H9 (cell line): ENCODE results near the gene VAV2. TPM values are rescaled to one million over a fixed set of nuclear protein-coding genes. Genes with fewer than 3 reads are reported as not detected.
A peak's percentile ranks its signal among the peaks of the same experiment; 100 is the strongest.

Source experiments
- DNase-seq: peaks from one replicate; pipeline ENCODE4 v3.0.0-alpha.2; 2017
- H2AFZ ChIP-seq: one replicate; pipeline ENCODE4 v1.6.1; 2013; ENCODE audit warnings: mild to moderate bottlenecking, low read length, control low read depth, moderate library complexity
- H2AK5ac ChIP-seq: 2 replicates; pipeline ENCODE4 v1.6.1; 2013; ENCODE audit warnings: low read length, control low read depth, mixed read lengths; ENCODE audit not compliant: insufficient read length
- H2BK120ac ChIP-seq: one replicate; pipeline ENCODE4 v1.6.1; 2013; ENCODE audit warnings: low read depth, mild to moderate bottlenecking, low read length, control low read depth, inconsistent platforms; ENCODE audit not compliant: poor library complexity, severe bottlenecking
- H2BK12ac ChIP-seq: 2 replicates; pipeline ENCODE4 v1.6.1; 2013; ENCODE audit warnings: low read length, control low read depth, mixed read lengths, low read depth; ENCODE audit not compliant: insufficient read length
- H2BK15ac ChIP-seq: 2 replicates; pipeline ENCODE4 v1.6.1; 2013; ENCODE audit warnings: low read depth, low read length, control low read depth
- H2BK20ac ChIP-seq: one replicate; pipeline ENCODE4 v1.6.1; 2013; ENCODE audit warnings: low read depth, mild to moderate bottlenecking, low read length, control low read depth, inconsistent platforms; ENCODE audit not compliant: poor library complexity, severe bottlenecking
- H2BK5ac ChIP-seq: 2 replicates; pipeline ENCODE4 v1.6.1; 2013; ENCODE audit warnings: low read length, control low read depth, mixed read lengths; ENCODE audit not compliant: insufficient read length
- H3K14ac ChIP-seq: 2 replicates; pipeline ENCODE4 v1.6.1; 2013; ENCODE audit warnings: low read length, control low read depth; ENCODE audit not compliant: insufficient read depth
- H3K18ac ChIP-seq: 2 replicates; pipeline ENCODE4 v1.6.1; 2013; ENCODE audit warnings: low read depth, mild to moderate bottlenecking, mixed read lengths, low read length, control low read depth; ENCODE audit not compliant: insufficient read length
- H3K23ac ChIP-seq: 2 replicates; pipeline ENCODE4 v1.6.1; 2013; ENCODE audit warnings: low read length, control low read depth, mixed read lengths, low read depth; ENCODE audit not compliant: insufficient read length
- H3K23me2 ChIP-seq: 2 replicates; pipeline ENCODE4 v1.6.1; 2013; ENCODE audit warnings: low read depth, mild to moderate bottlenecking, mixed read lengths, low read length, control low read depth; ENCODE audit not compliant: insufficient read length, poor library complexity, severe bottlenecking
- H3K27ac ChIP-seq: 2 replicates; pipeline ENCODE4 v1.5.1; 2013; ENCODE audit warnings: low read length, control low read depth, mixed read lengths, low read depth; ENCODE audit not compliant: insufficient read length
- H3K27me3 ChIP-seq: 2 replicates; pipeline ENCODE4 v1.6.1; 2013; ENCODE audit warnings: low read length, control low read depth, inconsistent platforms; ENCODE audit not compliant: insufficient read depth
- H3K4ac ChIP-seq: 2 replicates; pipeline ENCODE4 v1.6.1; 2013; ENCODE audit warnings: low read depth, mild to moderate bottlenecking, control low read depth, inconsistent platforms, low read length, moderate library complexity
- H3K4me1 ChIP-seq: 2 replicates; pipeline ENCODE4 v1.6.1; 2013; ENCODE audit warnings: low read length, control low read depth, inconsistent platforms; ENCODE audit not compliant: insufficient read depth
- H3K4me2 ChIP-seq: 2 replicates; pipeline ENCODE4 v1.6.1; 2013; ENCODE audit warnings: low read length, control low read depth, mixed read lengths; ENCODE audit not compliant: insufficient read length, insufficient read depth
- H3K56ac ChIP-seq: 2 replicates; pipeline ENCODE4 v1.6.1; 2013; ENCODE audit warnings: low read depth, mild to moderate bottlenecking, mixed read lengths, low read length, control low read depth; ENCODE audit not compliant: insufficient read length
- H3K79me1 ChIP-seq: 2 replicates; pipeline ENCODE4 v1.6.1; 2013; ENCODE audit warnings: low read depth, mild to moderate bottlenecking, moderate library complexity, low read length, control low read depth, inconsistent platforms; ENCODE audit not compliant: insufficient read depth, poor library complexity, severe bottlenecking
- H3K79me2 ChIP-seq: 2 replicates; pipeline ENCODE4 v1.6.1; 2013; ENCODE audit warnings: low read length, control low read depth, inconsistent platforms; ENCODE audit not compliant: insufficient read depth
- H3K9ac ChIP-seq: 2 replicates; pipeline ENCODE4 v1.6.1; 2013; ENCODE audit warnings: low read length, control low read depth, mixed read lengths; ENCODE audit not compliant: insufficient read length; ENCODE audit errors: extremely low read depth
- H3K9me3 ChIP-seq: one replicate; pipeline ENCODE4 v1.6.1; 2013; ENCODE audit warnings: low read depth, low read length, inconsistent platforms; ENCODE audit not compliant: control insufficient read depth
- H3T11ph ChIP-seq: one replicate; pipeline ENCODE4 v1.6.1; 2013; ENCODE audit warnings: mild to moderate bottlenecking, low read length, control low read depth, inconsistent platforms
- H4K20me1 ChIP-seq: one replicate; pipeline ENCODE4 v1.6.1; 2013; ENCODE audit not compliant: control insufficient read depth, insufficient read length, insufficient read depth
- H4K5ac ChIP-seq: 2 replicates; pipeline ENCODE4 v1.6.1; 2013; ENCODE audit warnings: low read depth, mild to moderate bottlenecking, mixed read lengths, low read length, control low read depth; ENCODE audit not compliant: insufficient read length
- H4K8ac ChIP-seq: replicated peaks from 2 replicates; pipeline ENCODE4 v1.6.1; 2013; ENCODE audit warnings: low read length, control low read depth, mixed read lengths, low read depth; ENCODE audit not compliant: insufficient read length
- H4K91ac ChIP-seq: 2 replicates; pipeline ENCODE4 v1.6.1; 2013; ENCODE audit warnings: low read depth, mild to moderate bottlenecking, moderate library complexity, mixed read lengths, low read length, control low read depth; ENCODE audit not compliant: insufficient read length
- H3K27ac Mint-ChIP-seq, 3 experiments: 2 replicates in 2 of 3; 3 replicates in 1 of 3; pipeline ENCODE4 v1.8.0; 2020 to 2021; ENCODE audit warnings: mixed read lengths in 3 of 3, mild to moderate bottlenecking in 1 of 3, moderate library complexity in 1 of 3
- H3K27me3 Mint-ChIP-seq: 2 replicates; pipeline ENCODE4 v1.8.0; 2021; ENCODE audit warnings: low read depth, mild to moderate bottlenecking, moderate library complexity, mixed read lengths
- H3K36me3 Mint-ChIP-seq, 3 experiments: 2 replicates in 2 of 3; 3 replicates in 1 of 3; pipeline ENCODE4 v1.8.0; 2020 to 2021; ENCODE audit warnings: low read depth in 3 of 3, mixed read lengths in 3 of 3; ENCODE audit not compliant: insufficient read depth in 1 of 3
- H3K4me1 Mint-ChIP-seq, 2 experiments: 2 replicates each; pipeline ENCODE4 v1.8.0; 2020; ENCODE audit warnings: mixed read lengths in 2 of 2
- H3K4me3 Mint-ChIP-seq, 2 experiments: 2 replicates in 1 of 2; 3 replicates in 1 of 2; pipeline ENCODE4 v1.8.0; 2020 to 2021; ENCODE audit warnings: mild to moderate bottlenecking in 2 of 2, mixed read lengths in 2 of 2, moderate library complexity in 1 of 2
- H3K9me3 Mint-ChIP-seq, 2 experiments: 2 replicates in 1 of 2; 3 replicates in 1 of 2; pipeline ENCODE4 v1.8.0; 2020; ENCODE audit warnings: mild to moderate bottlenecking in 2 of 2, mixed read lengths in 2 of 2, moderate library complexity in 1 of 2
- WGBS: extraction: QIAGEN DNeasy Blood & Tissue Kit; methylation state at CpG from one replicate; pipeline ENCODE4 v1.1.7; 2013; ENCODE audit warnings: missing lambda C conversion rate, low lambda C conversion rate, mixed read lengths; ENCODE audit not compliant: insufficient read length; ENCODE audit errors: extremely low coverage; 5-methylcytosine and 5-hydroxymethylcytosine counted together
- total RNA-seq: library from RNA; stranded (reverse); gene quantifications from 2 replicates; pipeline ENCODE4 v1.2.1, GENCODE V29; 2021
- TF ChIP-seq, protein P1 (sequence below): fragments of 200-600 bp; sonication (generic); conservative IDR thresholded peaks from 3 replicates; pipeline ENCODE4 v1.8.0; 2021; ENCODE audit warnings: antibody characterized with exemption, mild to moderate bottlenecking

VAV2 gene
- total RNA-seq, 1 experiment from 2014 or later: 58.7 TPM

DNA sequence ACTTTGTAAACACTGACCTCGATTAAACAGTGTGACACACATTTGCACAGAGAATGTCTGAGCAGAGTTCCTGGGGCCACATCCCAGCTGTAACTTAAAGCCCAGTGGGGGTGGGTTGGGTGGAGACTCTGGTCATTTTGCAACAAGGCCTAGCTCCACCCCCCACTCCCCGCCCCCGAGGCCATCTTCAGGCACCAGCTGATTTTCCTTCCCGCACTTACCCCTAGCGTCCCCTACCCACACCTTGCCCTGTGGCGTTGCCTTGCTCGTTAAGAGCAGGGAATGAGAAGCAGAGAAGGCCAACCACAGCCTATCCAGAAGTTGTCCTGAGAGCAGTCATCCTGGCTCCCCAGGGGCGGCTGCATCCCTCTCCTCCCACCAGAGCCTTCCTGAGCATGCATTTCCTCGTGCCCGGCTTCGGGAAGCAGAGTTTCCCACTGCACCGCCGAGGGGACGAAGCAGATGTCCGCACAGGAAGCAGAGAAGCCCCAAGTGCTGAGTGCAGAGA lies 152.2 kb downstream of the VAV2 start:
- Histone ChIP-seq H3K4me2 (no peak overlapping the region), H3K23me2 (no peaks in the 10 kb centered on the region), H3K79me2 (peaks cover 2% of the 10 kb centered on the region; the same call in 1 of the 2 replicates), H3K9me3 (no peaks in the 10 kb centered on the region), H2BK12ac (no peak overlapping the region), H2AK5ac (no peak overlapping the region), H4K8ac (no peak overlapping the region), H4K91ac (no peak overlapping the region), H2AFZ (no peak overlapping the region), H3K4ac (no peak overlapping the region), H2BK20ac (no peak overlapping the region), H3K18ac (no peak overlapping the region), H3K9ac (no peak overlapping the region), H3T11ph (no peak overlapping the region), H3K14ac (no peak overlapping the region), H3K56ac (no peak overlapping the region), H2BK5ac (no peak overlapping the region), H3K79me1 (peaks cover 6% of the 10 kb centered on the region), H3K4me1 (peaks cover 3% of the 10 kb centered on the region; the same call in 1 of the 2 replicates), H3K27ac (no peak overlapping the region), H2BK15ac (no peak overlapping the region), H3K23ac (no peak overlapping the region), H4K5ac (no peak overlapping the region), H2BK120ac (no peak overlapping the region), H3K27me3 (no peaks in the 10 kb centered on the region), H4K20me1 (no peaks in the 10 kb centered on the region)
- no peaks in the 10 kb centered on the region for H3K9me3 Mint-ChIP-seq
- H3K27me3 Mint-ChIP-seq: no peaks in the 10 kb centered on the region; the same call in none of the 2 replicates
- peak; percentile 74 for DNase-seq
- peaks cover 0 to 3% (median 0%) of the 10 kb centered on the region in 3 experiments; a peak in 2 of 7 replicates for H3K36me3 Mint-ChIP-seq
- H3K4me1 Mint-ChIP-seq: peaks cover 40 to 57% of the 10 kb centered on the region in 2 experiments
- H3K4me3 Mint-ChIP-seq: peak overlapping the region; percentile 14 to 51; a peak in 1 of 5 replicates
- H3K27ac Mint-ChIP-seq: peak overlapping the region; percentile 64 to 95 (median 73); a peak in 5 of 7 replicates
- no CpG with 5 or more reads among the region's 15 CpGs for WGBS
- TF ChIP-seq, protein P1, sequence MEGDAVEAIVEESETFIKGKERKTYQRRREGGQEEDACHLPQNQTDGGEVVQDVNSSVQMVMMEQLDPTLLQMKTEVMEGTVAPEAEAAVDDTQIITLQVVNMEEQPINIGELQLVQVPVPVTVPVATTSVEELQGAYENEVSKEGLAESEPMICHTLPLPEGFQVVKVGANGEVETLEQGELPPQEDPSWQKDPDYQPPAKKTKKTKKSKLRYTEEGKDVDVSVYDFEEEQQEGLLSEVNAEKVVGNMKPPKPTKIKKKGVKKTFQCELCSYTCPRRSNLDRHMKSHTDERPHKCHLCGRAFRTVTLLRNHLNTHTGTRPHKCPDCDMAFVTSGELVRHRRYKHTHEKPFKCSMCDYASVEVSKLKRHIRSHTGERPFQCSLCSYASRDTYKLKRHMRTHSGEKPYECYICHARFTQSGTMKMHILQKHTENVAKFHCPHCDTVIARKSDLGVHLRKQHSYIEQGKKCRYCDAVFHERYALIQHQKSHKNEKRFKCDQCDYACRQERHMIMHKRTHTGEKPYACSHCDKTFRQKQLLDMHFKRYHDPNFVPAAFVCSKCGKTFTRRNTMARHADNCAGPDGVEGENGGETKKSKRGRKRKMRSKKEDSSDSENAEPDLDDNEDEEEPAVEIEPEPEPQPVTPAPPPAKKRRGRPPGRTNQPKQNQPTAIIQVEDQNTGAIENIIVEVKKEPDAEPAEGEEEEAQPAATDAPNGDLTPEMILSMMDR: no peak
